OCI-LY1 (cell line): ENCODE measurements around the gene BCR.
"Not testable (repeated sequence)": the region's sequence is repeated elsewhere in the genome, so short reads cannot be mapped to it uniquely, and the experiment has no call there.

ENCODE experiments used
- H2AFZ ChIP-seq: fragments of 200-600 bp; sonication (generic), shearing (Covaris generic); 2 replicates; pipeline ENCODE4 v1.6.0; 2014; ENCODE audit warnings: antibody characterized with exemption, mild to moderate bottlenecking, low read length
- H3F3A ChIP-seq: fragments of 200-600 bp; sonication (generic), shearing (Covaris generic); 2 replicates; pipeline ENCODE4 v1.6.0; 2014; ENCODE audit warnings: mild to moderate bottlenecking, antibody characterized with exemption, low read length, moderate library complexity; ENCODE audit not compliant: insufficient read depth
- H3K27ac ChIP-seq: fragments of 200-600 bp; sonication (generic); 2 replicates; pipeline ENCODE4 v1.5.1; 2014; ENCODE audit warnings: low read length, mixed run types, mild to moderate bottlenecking, low read depth; ENCODE audit not compliant: poor library complexity, severe bottlenecking
- H3K27me3 ChIP-seq: fragments of 200-600 bp; sonication (generic); 2 replicates; pipeline ENCODE4 v1.6.0; 2014; ENCODE audit warnings: antibody characterized with exemption, mild to moderate bottlenecking, low read length, moderate library complexity; ENCODE audit not compliant: insufficient read depth
- H3K36me3 ChIP-seq: fragments of 200-600 bp; sonication (generic); 2 replicates; pipeline ENCODE4 v1.6.1; 2014; ENCODE audit warnings: mild to moderate bottlenecking, antibody characterized with exemption, low read length, moderate library complexity, mixed read lengths; ENCODE audit not compliant: insufficient read depth
- H3K4me1 ChIP-seq: fragments of 200-600 bp; sonication (generic); 2 replicates; pipeline ENCODE4 v1.5.1; 2014; ENCODE audit warnings: mild to moderate bottlenecking, low read length, moderate library complexity; ENCODE audit not compliant: insufficient read depth, severe bottlenecking
- H3K4me2 ChIP-seq: fragments of 200-600 bp; sonication (generic), shearing (Covaris generic); 2 replicates; pipeline ENCODE4 v1.6.1; 2014; ENCODE audit warnings: low read length
- H3K4me3 ChIP-seq: fragments of 200-600 bp; sonication (generic); 2 replicates; pipeline ENCODE4 v1.5.1; 2014; ENCODE audit warnings: low read length, low read depth, mild to moderate bottlenecking, mixed read lengths; ENCODE audit not compliant: poor library complexity, severe bottlenecking
- H3K79me2 ChIP-seq: fragments of 200-600 bp; shearing (Covaris generic); 2 replicates; pipeline ENCODE4 v1.6.1; 2016; ENCODE audit warnings: mixed run types, low read length, mixed read lengths; ENCODE audit not compliant: insufficient read depth
- H3K9ac ChIP-seq: fragments of 200-600 bp; sonication (generic), shearing (Covaris generic); 2 replicates; pipeline ENCODE4 v1.6.1; 2014; ENCODE audit warnings: mild to moderate bottlenecking, low read length, mixed read lengths
- H3K9me2 ChIP-seq: fragments of 200-600 bp; sonication (generic), shearing (Covaris generic); 2 replicates; pipeline ENCODE4 v1.6.1; 2014; ENCODE audit warnings: low read depth, mild to moderate bottlenecking, low read length, mixed read lengths
- H3K9me3 ChIP-seq: fragments of 200-600 bp; shearing (Covaris generic); 2 replicates; pipeline ENCODE4 v1.6.1; 2014; ENCODE audit warnings: low read length, mixed read lengths
- H4K20me1 ChIP-seq: fragments of 200-600 bp; sonication (generic), shearing (Covaris generic); 2 replicates; pipeline ENCODE4 v1.6.0; 2016; ENCODE audit warnings: mild to moderate bottlenecking, low read length; ENCODE audit not compliant: insufficient read depth
- CTCF ChIP-seq: fragments of 200-600 bp; sonication (generic), shearing (Covaris generic); IDR thresholded peaks from 2 replicates; pipeline ENCODE4 v1.5.1; 2017; ENCODE audit warnings: mild to moderate bottlenecking, antibody characterized with exemption, low read length, moderate library complexity, mixed read lengths
- EZH2 ChIP-seq: fragments of 200-600 bp; sonication (generic), shearing (Covaris generic); IDR thresholded peaks from 2 replicates; pipeline ENCODE4 v1.8.0; 2017; ENCODE audit warnings: borderline replicate concordance, mixed run types, mild to moderate bottlenecking, antibody characterized with exemption, low read length, moderate library complexity, mixed read lengths

The BCR gene

GRCh38 chr22:23341942-23342695 lies 161.8 kb downstream of the BCR start:
- H3K79me2 ChIP-seq, H3K9me2 ChIP-seq, H3K9me3 ChIP-seq, H4K20me1 ChIP-seq, H3K36me3 ChIP-seq, H3K27me3 ChIP-seq, H3K4me1 ChIP-seq, H3K27ac ChIP-seq, H3F3A ChIP-seq, H3K4me2 ChIP-seq, H2AFZ ChIP-seq, H3K9ac ChIP-seq, H3K4me3 ChIP-seq: not testable (repeated sequence)

GRCh38 chr22:23351321-23351720 lies 171.0 kb downstream of the BCR start:
- H3K9me2 ChIP-seq, result no peaks in the 10 kb centered on the region
- no peaks in the 10 kb centered on the region for H4K20me1 ChIP-seq
- no peaks in the 10 kb centered on the region for H3K79me2 ChIP-seq
- no peak overlapping the region for H3K27ac ChIP-seq
- no peaks in the 10 kb centered on the region for H3K9me3 ChIP-seq
- no peak for TF ChIP-seq EZH2
- no peak for TF ChIP-seq CTCF
- peaks cover 7% of the 10 kb centered on the region; the same call in 1 of the 2 replicates for H3K27me3 ChIP-seq
- no peak overlapping the region for H3K4me2 ChIP-seq
- no peak overlapping the region for H3K4me3 ChIP-seq
- no peak overlapping the region for H2AFZ ChIP-seq
- H3F3A ChIP-seq, result no peaks in the 10 kb centered on the region
- no peaks in the 10 kb centered on the region for H3K4me1 ChIP-seq
- no peak overlapping the region for H3K9ac ChIP-seq
- H3K36me3 ChIP-seq, result no peaks in the 10 kb centered on the region

- no peaks in the 10 kb centered on the region for H4K20me1 ChIP-seq
- no peak overlapping the region for H3K27ac ChIP-seq
- no peak overlapping the region for H3K4me2 ChIP-seq
- no peaks in the 10 kb centered on the region for H3F3A ChIP-seq
- no peaks in the 10 kb centered on the region for H3K36me3 ChIP-seq
- no peaks in the 10 kb centered on the region for H3K79me2 ChIP-seq
- H3K9ac ChIP-seq, result no peak overlapping the region
- no peak overlapping the region for H2AFZ ChIP-seq
- no peak for TF ChIP-seq CTCF
- H3K9me3 ChIP-seq, result no peaks in the 10 kb centered on the region
- H3K27me3 ChIP-seq, result peaks cover 7% of the 10 kb centered on the region; the same call in 1 of the 2 replicates
- no peaks in the 10 kb centered on the region for H3K9me2 ChIP-seq
- H3K4me3 ChIP-seq, result no peak overlapping the region
- no peaks in the 10 kb centered on the region for H3K4me1 ChIP-seq
Measured at GRCh38 chr22:23353004-23353403, 172.7 kb downstream of the BCR start.

GRCh38 chr22:23353696-23354095 lies 173.4 kb downstream of the BCR start:
- no peaks in the 10 kb centered on the region for H3K9me3 ChIP-seq
- H3K9ac ChIP-seq, result no peak overlapping the region
- H3K4me3 ChIP-seq, result no peak overlapping the region
- H3K27ac ChIP-seq, result no peak overlapping the region
- no peak overlapping the region for H3K4me2 ChIP-seq
- H4K20me1 ChIP-seq, result no peaks in the 10 kb centered on the region
- H2AFZ ChIP-seq, result no peak overlapping the region
- no peaks in the 10 kb centered on the region for H3F3A ChIP-seq
- TF ChIP-seq EZH2, result no peak
- H3K4me1 ChIP-seq, result no peaks in the 10 kb centered on the region
- no peaks in the 10 kb centered on the region for H3K79me2 ChIP-seq
- H3K36me3 ChIP-seq, result no peaks in the 10 kb centered on the region
- H3K27me3 ChIP-seq, result peaks cover 7% of the 10 kb centered on the region; the same call in 1 of the 2 replicates
- H3K9me2 ChIP-seq, result no peaks in the 10 kb centered on the region
